Kidney (tissue), 14 donors: ENCODE results near the gene SOX6. TPM values are rescaled to one million over a fixed set of nuclear protein-coding genes. Genes with fewer than 3 reads are reported as not detected.
"Not testable (repeated sequence)": the region's sequence is repeated elsewhere in the genome, so short reads cannot be mapped to it uniquely, and the experiment has no call there.

Source experiments
- DNase-seq, 5 donors: peaks; one replicate each; pipeline ENCODE4 v3.0.0-alpha.2; 2013 to 2020
- FAIRE-seq: peaks from 2 replicates; lab custom pipeline; 2012; peaks lifted over from hg19 to GRCh38; lab: Jason Lieb, UNC
- H3K27ac ChIP-seq, 2 donors: one replicate each; pipeline ENCODE4 v1.7.0; 2013; ENCODE audit warnings: low read depth in 2 of 2, low read length in 2 of 2, inconsistent platforms in 1 of 2
- H3K27me3 ChIP-seq: one replicate; pipeline ENCODE4 v1.7.1; 2013; ENCODE audit warnings: low read length, inconsistent platforms; ENCODE audit not compliant: control insufficient read depth, insufficient read depth
- H3K36me3 ChIP-seq, 3 donors: one replicate each; pipeline versions ENCODE4 v1.7.0 to v1.7.1; 2013; ENCODE audit warnings: low read length in 3 of 3, control low read depth in 1 of 3, inconsistent platforms in 1 of 3; ENCODE audit not compliant: insufficient read depth in 3 of 3, control insufficient read depth in 2 of 3
- H3K4me1 ChIP-seq, 3 donors: one replicate each; pipeline versions ENCODE4 v1.7.0 to v1.7.1; 2013; ENCODE audit warnings: low read length in 3 of 3, inconsistent platforms in 1 of 3, low read depth in 1 of 3; ENCODE audit not compliant: control insufficient read depth in 2 of 3, insufficient read depth in 2 of 3
- H3K4me3 ChIP-seq, 3 donors: one replicate each; pipeline versions ENCODE4 v1.7.0 to v1.8.1; 2013; ENCODE audit warnings: low read length in 3 of 3, control low read depth in 1 of 3, inconsistent platforms in 1 of 3
- H3K9ac ChIP-seq, 3 donors: one replicate each; pipeline versions ENCODE4 v1.7.0 to v1.7.1; 2013; ENCODE audit warnings: low read length in 3 of 3, control low read depth in 1 of 3, inconsistent platforms in 1 of 3
- H3K9me3 ChIP-seq, 3 donors: one replicate each; pipeline versions ENCODE4 v1.7.0 to v1.7.1; 2013; ENCODE audit warnings: low read length in 3 of 3, control low read depth in 1 of 3, inconsistent platforms in 1 of 3; ENCODE audit not compliant: control insufficient read depth in 2 of 3, insufficient read depth in 1 of 3
- intact Hi-C: fragments of 100-400 bp; cut with DNase I; formaldehyde crosslinking; loops from one replicate; pipeline ENCODE4 v1.11.1; 2022
- polyA plus RNA-seq: library from polyadenylated mRNA; stranded (reverse); fragments of 350-450 nt; fragmentation: Illumina TruSeq; extraction: RNeasy Lipid Tissue Mini Kit (QIAGEN cat#74804); gene quantifications from one replicate; pipeline ENCODE4 v1.2.3, GENCODE V29; 2014; ENCODE audit warnings: low read depth, low replicate concordance; ENCODE audit not compliant: insufficient read depth
- total RNA-seq: library from RNA; stranded (reverse); fragmentation: NEBNext Ultra II Directional; extraction: Animal tissue kit (Norgen Biotek cat#: 25700); gene quantifications from one replicate; pipeline ENCODE4 v1.2.1, GENCODE V29; 2021
- TF ChIP-seq, protein P1 (sequence below): IDR thresholded peaks from 3 replicates; pipeline ENCODE4 v1.5.1; 2012; ENCODE audit warnings: mild to moderate bottlenecking, moderate library complexity, borderline replicate concordance; ENCODE audit not compliant: insufficient read depth; ENCODE audit errors: extremely low read depth
- donor health status: control.
- donor health status: control.
- donor health status: control.
- donor health status: control.
- donor health status: control.
- donor health status: DM: yes; HTN: yes; CAD: no.
- donor health status: Normal renal cell carcinoma (clear cell type).

SOX6 gene
- total and polyA plus RNA-seq, 2 donors from 2014 or later: 5.0 to 47.3 TPM

DNA sequence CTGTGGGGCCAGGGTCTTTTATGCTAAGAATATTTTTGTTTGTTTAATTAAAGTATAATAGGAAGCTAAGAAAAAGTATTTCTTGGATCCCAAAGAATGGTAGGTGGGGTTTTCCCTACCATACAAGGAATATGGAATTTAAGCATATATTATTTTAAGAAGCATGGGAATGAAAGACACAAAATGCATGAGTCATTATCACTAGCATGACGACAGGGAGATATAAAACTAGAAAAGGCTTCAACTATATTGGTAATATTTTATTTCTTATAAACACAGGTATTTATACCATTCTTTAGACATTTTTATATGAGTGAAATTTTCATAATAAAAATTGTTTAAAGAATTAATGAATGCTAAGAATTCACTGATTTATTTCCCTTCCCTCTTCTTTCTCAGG lies 39.3 kb upstream of the SOX6 start:
- H3K4me3 ChIP-seq: peak overlapping the region in 2 of 3 donors; percentile 67 to 74

DNA sequence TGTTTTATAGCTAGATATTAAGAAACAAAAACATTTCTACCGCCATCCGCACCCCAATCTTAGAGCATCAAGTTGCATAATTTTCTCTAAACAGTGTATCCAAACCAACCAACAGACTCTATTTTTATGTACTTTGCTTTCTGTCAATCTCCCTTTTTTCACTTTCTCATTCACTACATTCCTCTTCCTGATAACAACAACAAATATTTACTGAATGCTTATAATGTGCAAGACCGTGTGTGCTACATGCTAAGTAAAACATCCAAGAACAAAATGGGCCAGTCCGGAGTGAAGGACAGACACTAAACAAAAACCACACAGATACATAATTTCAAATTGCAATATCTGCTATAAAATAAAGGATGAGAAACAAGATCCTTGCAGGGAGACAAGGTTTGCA lies 38.6 kb upstream of the SOX6 start:
- H3K4me1 ChIP-seq: peaks cover 0 to 10% (median 3%) of the 10 kb centered on the region in 3 donors
- peak overlapping the region in 2 of 3 donors; percentile 61 to 74 for H3K4me3 ChIP-seq
- no peaks in the 10 kb centered on the region for H3K9me3 ChIP-seq
- DNase-seq: no peak
- TF ChIP-seq, protein P1, sequence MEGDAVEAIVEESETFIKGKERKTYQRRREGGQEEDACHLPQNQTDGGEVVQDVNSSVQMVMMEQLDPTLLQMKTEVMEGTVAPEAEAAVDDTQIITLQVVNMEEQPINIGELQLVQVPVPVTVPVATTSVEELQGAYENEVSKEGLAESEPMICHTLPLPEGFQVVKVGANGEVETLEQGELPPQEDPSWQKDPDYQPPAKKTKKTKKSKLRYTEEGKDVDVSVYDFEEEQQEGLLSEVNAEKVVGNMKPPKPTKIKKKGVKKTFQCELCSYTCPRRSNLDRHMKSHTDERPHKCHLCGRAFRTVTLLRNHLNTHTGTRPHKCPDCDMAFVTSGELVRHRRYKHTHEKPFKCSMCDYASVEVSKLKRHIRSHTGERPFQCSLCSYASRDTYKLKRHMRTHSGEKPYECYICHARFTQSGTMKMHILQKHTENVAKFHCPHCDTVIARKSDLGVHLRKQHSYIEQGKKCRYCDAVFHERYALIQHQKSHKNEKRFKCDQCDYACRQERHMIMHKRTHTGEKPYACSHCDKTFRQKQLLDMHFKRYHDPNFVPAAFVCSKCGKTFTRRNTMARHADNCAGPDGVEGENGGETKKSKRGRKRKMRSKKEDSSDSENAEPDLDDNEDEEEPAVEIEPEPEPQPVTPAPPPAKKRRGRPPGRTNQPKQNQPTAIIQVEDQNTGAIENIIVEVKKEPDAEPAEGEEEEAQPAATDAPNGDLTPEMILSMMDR: no peak
- H3K9ac ChIP-seq: peak overlapping the region in 2 of 3 donors; percentile 27 to 37
- FAIRE-seq: no peak
- no peaks in the 10 kb centered on the region for H3K27me3 ChIP-seq
- H3K27ac ChIP-seq: no peak overlapping the region
- intact Hi-C loops: no loop called here
- no peaks in the 10 kb centered on the region for H3K36me3 ChIP-seq

More for the DNA sequence above, 39.3 kb upstream of the SOX6 start:
- no peaks in the 10 kb centered on the region for H3K36me3 ChIP-seq
- no peak for DNase-seq
- intact Hi-C loops: no loop called here
- no peak overlapping the region for H3K27ac ChIP-seq
- H3K9ac ChIP-seq: peak overlapping the region in 2 of 3 donors; percentile 9 to 59
- H3K27me3 ChIP-seq: no peaks in the 10 kb centered on the region
- TF ChIP-seq, protein P1: no peak
- H3K4me1 ChIP-seq: peaks cover 0 to 10% (median 3%) of the 10 kb centered on the region in 3 donors
- peak; percentile 68 for FAIRE-seq
- no peaks in the 10 kb centered on the region for H3K9me3 ChIP-seq

DNA sequence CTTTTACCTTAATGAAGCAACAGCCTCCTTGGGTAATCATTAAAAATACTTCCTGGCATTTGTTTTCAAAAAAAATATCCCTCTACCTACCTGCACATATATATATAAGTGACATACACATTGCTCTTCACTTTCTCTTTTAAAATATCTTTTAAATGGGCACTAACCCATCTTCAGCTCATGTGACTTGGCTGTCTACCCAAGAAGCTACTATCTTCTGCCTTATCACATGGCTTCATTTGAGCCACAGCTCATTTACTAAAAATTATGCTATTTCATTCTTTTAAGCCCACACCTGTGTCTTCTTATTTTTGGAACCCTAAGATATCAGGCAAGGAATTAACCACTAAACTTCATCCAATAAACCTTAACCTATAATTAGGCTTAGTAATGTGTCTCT lies 37.0 kb upstream of the SOX6 start:
- no peak for FAIRE-seq
- TF ChIP-seq, protein P1: no peak
- DNase-seq: no peak
- H3K27ac ChIP-seq: no peak overlapping the region
- H3K27me3 ChIP-seq: no peaks in the 10 kb centered on the region
- peaks cover 0 to 8% (median 3%) of the 10 kb centered on the region in 3 donors for H3K4me1 ChIP-seq
- H3K36me3 ChIP-seq: no peaks in the 10 kb centered on the region
- H3K9me3 ChIP-seq: no peaks in the 10 kb centered on the region
- intact Hi-C loops: no loop called here
- H3K9ac ChIP-seq: no peak overlapping the region
- no peak overlapping the region for H3K4me3 ChIP-seq

DNA sequence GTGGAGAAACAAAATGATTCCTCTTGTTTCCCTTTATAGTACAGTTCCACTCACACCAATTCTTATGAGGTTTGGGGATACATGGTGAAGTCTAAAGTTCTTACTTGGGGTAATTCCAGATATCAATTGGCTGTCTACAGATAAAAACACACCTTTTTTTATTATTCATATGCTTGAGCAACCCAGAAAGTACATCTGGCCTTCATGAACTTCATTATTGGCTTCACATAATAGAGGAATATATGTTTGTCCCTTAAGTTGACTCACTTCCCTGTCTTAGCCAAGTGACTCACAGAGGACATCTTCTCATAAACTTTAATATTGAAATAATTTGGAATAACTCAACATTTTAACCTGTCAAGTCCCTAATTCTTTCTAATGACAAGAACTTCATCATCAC lies 36.3 kb upstream of the SOX6 start:
- TF ChIP-seq, protein P1: no peak
- intact Hi-C loops: no loop called here
- Histone ChIP-seq H3K9ac (no peak overlapping the region), H3K4me1 (peaks cover 0 to 3% (median 0%) of the 10 kb centered on the region in 3 donors), H3K36me3 (no peaks in the 10 kb centered on the region), H3K27ac (no peak overlapping the region), H3K9me3 (no peaks in the 10 kb centered on the region), H3K4me3 (no peak overlapping the region), H3K27me3 (no peaks in the 10 kb centered on the region)
- DNase-seq (no peak), FAIRE-seq (no peak)

DNA sequence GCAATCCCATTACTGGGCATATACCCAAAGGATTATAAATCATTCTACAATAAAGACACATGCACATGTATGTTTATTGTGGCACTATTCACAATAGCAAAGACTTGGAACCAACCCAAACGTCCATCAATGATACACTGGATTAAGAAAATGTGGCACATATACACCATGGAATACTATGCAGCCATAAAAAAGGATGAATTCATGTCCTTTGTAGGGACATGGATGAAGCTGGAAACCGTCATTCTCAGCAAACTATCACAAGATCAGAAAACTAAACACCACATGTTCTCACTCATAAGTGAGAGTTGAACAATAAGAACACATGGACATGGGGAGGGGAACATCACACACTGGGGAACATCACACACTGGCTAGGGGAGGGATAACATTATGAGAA lies 34.5 kb upstream of the SOX6 start:
- H3K36me3 ChIP-seq, H3K27me3 ChIP-seq, H3K9me3 ChIP-seq, H3K9ac ChIP-seq, H3K27ac ChIP-seq, DNase-seq, H3K4me1 ChIP-seq, H3K4me3 ChIP-seq, FAIRE-seq, intact Hi-C loops: not testable (repeated sequence)
